Sigmoid colon (tissue), 7 donors: ENCODE results near the gene TNRC18. TPM values are rescaled to one million over a fixed set of nuclear protein-coding genes. Genes with fewer than 3 reads are reported as not detected.
"Not testable (repeated sequence)": the region's sequence is repeated elsewhere in the genome, so short reads cannot be mapped to it uniquely, and the experiment has no call there.

Source experiments
- DNase-seq: peaks from one replicate; pipeline ENCODE4 v3.0.0-alpha.2; 2019
- H3K27ac ChIP-seq, 4 donors: fragments of 200-600 bp; sonication (generic); one replicate each; pipeline ENCODE4 v1.5.1; 2016 to 2019; ENCODE audit warnings: mild to moderate bottlenecking in 1 of 4
- H3K27me3 ChIP-seq, 3 donors: fragments of 200-600 bp; sonication (generic); one replicate each; pipeline ENCODE4 v1.5.1; 2019; ENCODE audit warnings: mild to moderate bottlenecking in 1 of 3
- H3K36me3 ChIP-seq, 4 donors: fragments of 200-600 bp; sonication (generic); one replicate each; pipeline ENCODE4 v1.5.1; 2016 to 2019
- H3K4me1 ChIP-seq, 4 donors: fragments of 200-600 bp; sonication (generic); one replicate each; pipeline ENCODE4 v1.5.1; 2017 to 2019
- H3K4me3 ChIP-seq, 4 donors: fragments of 200-600 bp; sonication (generic); one replicate each; pipeline ENCODE4 v1.5.1; 2017 to 2019; ENCODE audit warnings: mild to moderate bottlenecking in 2 of 4, moderate library complexity in 1 of 4
- H3K9me3 ChIP-seq, 4 donors: fragments of 200-600 bp in 3 of 4; sonication (generic) in 3 of 4; one replicate each; pipeline versions ENCODE4 v1.5.1 to v1.6.1; 2013 to 2019
- CTCF ChIP-seq, 4 experiments: fragments of 450-650 bp in 3 of 4; fragments of 200-600 bp in 1 of 4; IDR thresholded peaks; one replicate each; pipeline ENCODE4 v1.5.1; 2016 to 2019; ENCODE audit warnings: antibody characterized with exemption in 4 of 4, mild to moderate bottlenecking in 3 of 4, moderate library complexity in 2 of 4
- EP300 ChIP-seq, 4 donors: sonication (generic); formaldehyde crosslinking; IDR thresholded peaks; one replicate each; pipeline ENCODE4 v1.6.1; 2017; ENCODE audit warnings: antibody characterized with exemption in 4 of 4
- POLR2A ChIP-seq, 2 donors: fragments of 450-650 bp; IDR thresholded peaks; one replicate each; pipeline ENCODE4 v1.6.1; 2016; ENCODE audit warnings: antibody characterized with exemption in 2 of 2, mild to moderate bottlenecking in 2 of 2, moderate library complexity in 2 of 2
- POLR2AphosphoS5 ChIP-seq, 4 donors: sonication (generic); formaldehyde crosslinking; IDR thresholded peaks; one replicate each; pipeline ENCODE4 v1.6.1; 2017; ENCODE audit warnings: antibody characterized with exemption in 4 of 4
- whole genome bisulfite sequencing, 2 donors: extraction: QIAGEN DNeasy Blood & Tissue Kit; methylation state at CpG; one replicate each; pipeline ENCODE4 v1.1.7; 2013; 5-methylcytosine and 5-hydroxymethylcytosine counted together
- intact Hi-C: fragments of 100-400 bp; cut with DNase I; formaldehyde crosslinking; loops from one replicate; pipeline ENCODE4 v1.15.1; 2023
- polyA plus RNA-seq, 3 donors: library from polyadenylated mRNA; stranded (reverse); fragments of 200-250 nt; gene quantifications; one replicate each; pipeline ENCODE4 v1.2.3, GENCODE V29; 2013
- total RNA-seq, 4 donors: library from RNA; depleted of rRNA; stranded (reverse); fragments of >200 nt; gene quantifications; one replicate each; pipeline ENCODE4 v1.1.0, GENCODE V29; 2016
- donor health status: healthy with polysubstance abuse.
- donor health status: Bipolar disorder and iron deficiency.
- donor health status: healthy.

TNRC18 gene
- total and polyA plus RNA-seq, 7 donors: 12.6 to 187 (median 44.9) TPM

DNA sequence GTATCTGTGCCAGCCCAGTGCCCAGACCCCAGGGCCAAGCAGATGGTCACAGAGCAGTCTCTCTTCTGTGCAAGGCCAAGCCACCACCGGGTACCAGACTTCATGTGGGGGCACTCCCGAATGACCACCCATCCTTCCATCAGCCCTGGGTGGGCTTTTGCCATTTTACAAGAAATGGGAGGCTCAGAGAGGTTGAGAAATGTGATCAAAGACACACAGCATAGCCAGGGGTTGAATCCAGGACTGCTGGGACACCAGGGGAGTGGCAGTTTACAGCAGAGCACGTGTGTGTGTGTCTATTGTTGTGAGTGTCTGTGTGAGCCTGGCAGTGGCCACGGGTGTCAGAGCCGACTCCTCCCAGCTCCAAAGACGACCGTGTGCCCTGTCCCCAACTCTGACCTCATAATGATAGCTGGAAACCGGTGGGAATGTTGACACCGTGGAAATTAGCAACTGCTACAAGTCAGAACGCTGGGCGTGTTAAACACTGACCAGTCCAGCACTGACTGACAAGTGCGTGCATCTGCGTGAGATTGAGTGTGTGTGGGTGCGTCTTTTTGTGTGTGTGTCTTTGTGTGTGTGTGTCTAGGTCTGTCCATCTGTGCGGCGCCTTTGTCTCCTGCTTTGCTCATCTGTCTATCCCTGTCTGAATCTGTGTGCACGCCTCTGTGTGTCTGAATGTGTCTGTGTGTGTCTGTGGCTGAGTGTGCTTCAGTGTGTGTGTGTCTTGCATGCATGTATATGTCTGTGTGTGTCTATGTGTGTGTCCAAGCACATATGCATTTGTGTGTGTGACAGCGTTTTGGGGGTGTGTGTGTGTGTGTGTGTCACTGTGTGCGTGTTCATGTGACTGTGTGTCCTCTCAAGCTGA is 158.1 kb downstream of the TNRC18 start:
- Histone ChIP-seq H3K27ac (no peak overlapping the region), H3K9me3 (no peaks in the 10 kb centered on the region), H3K27me3 (no peaks in the 10 kb centered on the region), H3K36me3 (no peaks in the 10 kb centered on the region), H3K4me3 (no peak overlapping the region), H3K4me1 (no peaks in the 10 kb centered on the region)
- no peak for DNase-seq
- TF ChIP-seq POLR2A (IDR thresholded peaks at IDR 0.05): no peak
- TF ChIP-seq CTCF (IDR thresholded peaks at IDR 0.05): no peak
- no peak for TF ChIP-seq POLR2AphosphoS5 (IDR thresholded peaks at IDR 0.05)
- no peak for TF ChIP-seq EP300 (IDR thresholded peaks at IDR 0.05)
- 37 to 71% methylated on average over 19 of the region's 19 CpGs for WGBS, 2 donors
- intact Hi-C loops: no loop called here

DNA sequence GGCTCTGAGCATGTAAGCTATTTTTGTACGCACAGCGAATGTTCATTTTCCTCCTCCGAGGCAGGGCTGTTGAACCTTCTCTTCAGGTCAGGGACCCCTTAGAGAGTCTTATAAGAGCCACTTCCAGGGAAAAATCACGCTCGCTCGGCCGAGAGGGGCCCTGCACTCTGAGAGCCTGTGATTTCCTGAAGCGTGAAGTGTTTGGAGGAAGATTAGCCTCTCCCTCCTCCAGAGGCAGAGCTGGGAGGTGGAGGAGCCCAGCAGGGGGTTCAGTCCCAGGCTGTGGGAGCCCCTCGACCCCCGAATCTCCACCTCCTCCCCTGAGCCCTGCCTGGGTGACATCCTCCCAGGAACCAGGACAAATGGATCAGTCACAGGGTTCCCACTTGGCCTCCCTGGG is 160.6 kb downstream of the TNRC18 start:
- H3K4me3 ChIP-seq, intact Hi-C loops, H3K9me3 ChIP-seq, H3K36me3 ChIP-seq, H3K4me1 ChIP-seq, DNase-seq, H3K27me3 ChIP-seq, H3K27ac ChIP-seq: not testable (repeated sequence)
- 75 to 85% methylated on average over 10 of the region's 10 CpGs for WGBS, 2 donors

GRCh38 chr7:5260530-5261068 is 163.0 kb downstream of the TNRC18 start:
- H3K27me3 ChIP-seq, DNase-seq, H3K9me3 ChIP-seq, intact Hi-C loops, H3K36me3 ChIP-seq, H3K4me1 ChIP-seq, H3K27ac ChIP-seq, H3K4me3 ChIP-seq: not testable (repeated sequence)
- 90 to 94% methylated on average over 15 of the region's 15 CpGs for WGBS, 2 donors

Other genes starting within 250 kb of the TNRC18 start
- 10 to 100 TPM; 46.0 to 61.2 (median 49.5) TPM for gene WIPI2, start 233.6 kb downstream of the TNRC18 start, total RNA-seq
- 10 to 100 TPM; 30.3 to 32.1 (median 30.6) TPM for gene WIPI2, start 233.6 kb downstream of the TNRC18 start, polyA plus RNA-seq
- gene SLC29A4, start 140.9 kb downstream of the TNRC18 start, total RNA-seq: 1 to 10 TPM in 3 of 4 donors, under 1 TPM in 1; 0.33 to 3.0 (median 1.4) TPM
- gene SLC29A4, start 140.9 kb downstream of the TNRC18 start, polyA plus RNA-seq: 1 to 10 TPM; 1.6 to 5.6 (median 4.8) TPM
- gene FBXL18, start 90.0 kb upstream of the TNRC18 start, total RNA-seq: 1 to 10 TPM; 3.0 to 7.5 (median 4.0) TPM
- 1 to 10 TPM in 2 of 3 donors, under 1 TPM in 1; 0.60 to 5.1 (median 2.1) TPM for gene FBXL18, start 90.0 kb upstream of the TNRC18 start, polyA plus RNA-seq
- gene ACTB, start 106.8 kb upstream of the TNRC18 start, total RNA-seq: 1,000 to 10,000 TPM; 3,643 to 7,981 (median 6,151) TPM
- 1,000 to 10,000 TPM; 3,244 to 5,818 (median 4,758) TPM for gene ACTB, start 106.8 kb upstream of the TNRC18 start, polyA plus RNA-seq
- 10 to 100 TPM; 20.1 to 27.8 (median 25.1) TPM for gene FSCN1, start 169.0 kb upstream of the TNRC18 start, total RNA-seq
- gene FSCN1, start 169.0 kb upstream of the TNRC18 start, polyA plus RNA-seq: 10 to 100 TPM in 2 of 3 donors, 1 to 10 TPM in 1; 8.3 to 20.4 (median 13.2) TPM